Common myeloid progenitor, CD34-positive (primary cell): ENCODE data around the gene TAT.
A peak's percentile ranks its signal among the peaks of the same experiment; 100 is the strongest.

Experiments
- CTCF ChIA-PET: fragments of 350-600 bp; sonication (Branson Sonifier 250); formaldehyde crosslinking; loops from one replicate; lab custom pipeline; 2021; ENCODE audit warnings: antibody characterized with exemption; lab: Charles Lee
- POLR2A ChIA-PET: fragments of 350-600 bp; sonication (Branson Sonifier 250); formaldehyde crosslinking; loops from one replicate; lab custom pipeline; 2021; ENCODE audit warnings: antibody characterized with exemption; lab: Charles Lee
- DNase-seq, 3 donors: peaks; one replicate each; pipeline versions ENCODE4 v3.0.0 to v3.0.0-alpha.2; 2013
- H3K27ac ChIP-seq, 2 experiments: 1 replicate in 1 of 2; 2 replicates in 1 of 2; pipeline ENCODE4 v1.7.0; 2013; ENCODE audit warnings: inconsistent platforms in 2 of 2, low read length in 2 of 2, mild to moderate bottlenecking in 2 of 2, low read depth in 1 of 2, moderate library complexity in 1 of 2; ENCODE audit not compliant: severe bottlenecking in 2 of 2, insufficient read depth in 1 of 2, poor library complexity in 1 of 2
- H3K27me3 ChIP-seq, 5 experiments: replicated peaks in 2 of 5; 1 replicate in 3 of 5; 2 replicates in 2 of 5; pipeline versions ENCODE4 v1.6.1 to v1.7.0; 2013; ENCODE audit warnings: low read length in 4 of 5, mild to moderate bottlenecking in 2 of 5, moderate library complexity in 2 of 5, inconsistent platforms in 1 of 5; ENCODE audit not compliant: insufficient read depth in 5 of 5, control insufficient read depth in 4 of 5
- H3K36me3 ChIP-seq, 4 experiments: 1 replicate in 2 of 4; 2 replicates in 2 of 4; pipeline versions ENCODE4 v1.6.1 to v1.7.0; 2013; ENCODE audit warnings: low read length in 3 of 4, control low read depth in 1 of 4, mild to moderate bottlenecking in 1 of 4; ENCODE audit not compliant: control insufficient read depth in 4 of 4, insufficient read depth in 4 of 4
- H3K4me1 ChIP-seq, 4 experiments: 1 replicate in 3 of 4; 2 replicates in 1 of 4; pipeline versions ENCODE4 v1.6.1 to v1.7.1; 2013; ENCODE audit warnings: low read length in 3 of 4, mild to moderate bottlenecking in 3 of 4, control low read depth in 1 of 4, inconsistent platforms in 1 of 4, moderate library complexity in 1 of 4; ENCODE audit not compliant: control insufficient read depth in 4 of 4, insufficient read depth in 4 of 4; ENCODE audit errors: control extremely low read depth in 1 of 4
- H3K4me3 ChIP-seq, 7 experiments: 1 replicate in 4 of 7; 2 replicates in 3 of 7; pipeline versions ENCODE4 v1.5.1 to v1.7.0; 2013; ENCODE audit warnings: mild to moderate bottlenecking in 7 of 7, low read length in 6 of 7, moderate library complexity in 6 of 7, inconsistent platforms in 2 of 7, low read depth in 2 of 7, control low read depth in 1 of 7; ENCODE audit not compliant: insufficient read depth in 4 of 7, control insufficient read depth in 1 of 7; ENCODE audit errors: extremely low read depth in 1 of 7
- H3K9me3 ChIP-seq, 5 experiments: 1 replicate in 4 of 5; 2 replicates in 1 of 5; pipeline versions ENCODE4 v1.6.1 to v1.7.1; 2013; ENCODE audit warnings: low read length in 4 of 5, mild to moderate bottlenecking in 2 of 5, inconsistent platforms in 1 of 5, low read depth in 1 of 5, moderate library complexity in 1 of 5; ENCODE audit not compliant: control insufficient read depth in 4 of 5, insufficient read depth in 2 of 5; ENCODE audit errors: control extremely low read depth in 1 of 5
- WGBS: methylation state at CpG from one replicate; pipeline ENCODE4 v1.1.5; 2013; ENCODE audit not compliant: insufficient coverage; 5-methylcytosine and 5-hydroxymethylcytosine counted together

The TAT gene

DNA sequence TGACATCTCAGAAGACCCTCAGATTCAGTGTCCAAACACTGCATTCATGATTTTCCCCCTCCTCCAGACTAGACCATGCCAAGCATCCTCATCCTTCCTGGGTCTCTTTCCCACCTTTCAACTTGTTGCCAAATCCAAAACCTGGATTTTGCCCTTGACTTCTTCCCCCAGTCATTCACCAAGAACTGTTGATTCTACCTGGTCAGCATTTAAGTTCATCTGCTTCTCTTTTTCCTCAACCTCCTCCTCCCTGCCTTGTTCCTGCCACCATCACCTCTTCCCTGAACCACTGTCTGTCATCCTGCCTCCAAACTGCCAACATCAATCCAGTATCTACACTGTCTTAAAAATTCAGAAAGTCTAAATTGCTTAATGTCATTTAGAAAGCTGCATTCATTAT lies 29.7 kb downstream of the TAT start:
- Histone ChIP-seq H3K36me3 (no peaks in the 10 kb centered on the region), H3K27me3 (peaks cover 0 to 4% (median 1%) of the 10 kb centered on the region in 5 experiments), H3K4me3 (no peak overlapping the region), H3K27ac (no peak overlapping the region), H3K9me3 (no peaks in the 10 kb centered on the region), H3K4me1 (no peaks in the 10 kb centered on the region)
- no peak for DNase-seq
- ChIA-PET CTCF (interaction anchor here (3.2 kb wide), 1 partner anchor 8 kb away, joined by 18 read pairs; no protein-coding TSS in a partner anchor), POLR2A (no interaction called here)

DNA sequence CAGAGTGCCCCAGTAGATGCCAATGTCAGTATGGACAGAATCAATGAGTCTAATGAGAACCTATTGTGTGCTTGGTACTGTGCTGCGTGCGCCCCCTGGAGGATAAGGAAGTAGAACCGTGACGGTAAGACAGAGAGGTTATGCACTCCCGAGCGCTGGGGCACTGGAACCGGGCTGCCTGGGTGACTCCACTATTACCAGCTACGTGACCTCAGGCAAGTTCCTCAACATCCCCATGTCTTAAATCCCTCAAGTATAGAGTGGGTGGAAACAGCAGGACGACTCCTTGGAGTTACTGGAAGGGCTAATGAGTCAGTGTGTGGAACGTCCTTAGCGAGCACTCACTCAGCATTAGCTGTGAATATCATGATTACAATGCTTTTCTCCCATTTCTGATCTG lies 34.5 kb downstream of the TAT start:
- no peak overlapping the region for H3K27ac ChIP-seq
- H3K36me3 ChIP-seq = no peaks in the 10 kb centered on the region
- H3K9me3 ChIP-seq = no peaks in the 10 kb centered on the region
- H3K4me3 ChIP-seq = peak overlapping the region in 1 of 7 experiments; percentile 16
- peak; percentile 40 to 60 (median 56) for DNase-seq
- no peaks in the 10 kb centered on the region for H3K4me1 ChIP-seq
- WGBS = 21% methylated on average over 8 of the region's 11 CpGs
- peaks cover 0 to 4% (median 0%) of the 10 kb centered on the region in 5 experiments for H3K27me3 ChIP-seq
- CTCF ChIA-PET = no interaction called here
- POLR2A ChIA-PET = no interaction called here

GRCh38 chr16:71537643-71538042 lies 39.2 kb downstream of the TAT start:
- Histone ChIP-seq H3K9me3 (no peaks in the 10 kb centered on the region), H3K36me3 (no peaks in the 10 kb centered on the region), H3K27me3 (peaks cover 0 to 4% (median 0%) of the 10 kb centered on the region in 5 experiments), H3K4me3 (no peak overlapping the region), H3K27ac (no peak overlapping the region), H3K4me1 (no peaks in the 10 kb centered on the region)
- 66% methylated on average over 6 of the region's 6 CpGs for WGBS
- ChIA-PET POLR2A (no interaction called here), CTCF (interaction anchor here (0.6 to 4.2 kb wide), 3 partner anchors 11 to 116 kb away, joined by 3 to 18 read pairs (median 7); partner anchors contain the start of gene CHST4)
- DNase-seq = peak; percentile 22 to 52 (median 50)

DNA sequence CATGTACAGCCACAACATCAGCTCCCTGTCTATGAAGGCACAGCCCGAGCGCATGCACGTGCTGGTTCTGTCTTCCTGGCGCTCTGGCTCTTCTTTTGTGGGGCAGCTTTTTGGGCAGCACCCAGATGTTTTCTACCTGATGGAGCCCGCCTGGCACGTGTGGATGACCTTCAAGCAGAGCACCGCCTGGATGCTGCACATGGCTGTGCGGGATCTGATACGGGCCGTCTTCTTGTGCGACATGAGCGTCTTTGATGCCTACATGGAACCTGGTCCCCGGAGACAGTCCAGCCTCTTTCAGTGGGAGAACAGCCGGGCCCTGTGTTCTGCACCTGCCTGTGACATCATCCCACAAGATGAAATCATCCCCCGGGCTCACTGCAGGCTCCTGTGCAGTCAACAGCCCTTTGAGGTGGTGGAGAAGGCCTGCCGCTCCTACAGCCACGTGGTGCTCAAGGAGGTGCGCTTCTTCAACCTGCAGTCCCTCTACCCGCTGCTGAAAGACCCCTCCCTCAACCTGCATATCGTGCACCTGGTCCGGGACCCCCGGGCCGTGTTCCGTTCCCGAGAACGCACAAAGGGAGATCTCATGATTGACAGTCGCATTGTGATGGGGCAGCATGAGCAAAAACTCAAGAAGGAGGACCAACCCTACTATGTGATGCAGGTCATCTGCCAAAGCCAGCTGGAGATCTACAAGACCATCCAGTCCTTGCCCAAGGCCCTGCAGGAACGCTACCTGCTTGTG lies 40.0 kb downstream of the TAT start:
- H3K27ac ChIP-seq = no peak overlapping the region
- ChIA-PET POLR2A (no interaction called here), CTCF (interaction anchor here (1.3 to 4.2 kb wide), 2 partner anchors 10 to 12 kb away, joined by 5 to 18 read pairs; partner anchors contain the start of gene CHST4)
- H3K36me3 ChIP-seq = no peaks in the 10 kb centered on the region
- peaks cover 0 to 4% (median 0%) of the 10 kb centered on the region in 5 experiments for H3K27me3 ChIP-seq
- WGBS = 96% methylated on average over 25 of the region's 28 CpGs
- H3K4me3 ChIP-seq = no peak overlapping the region
- no peaks in the 10 kb centered on the region for H3K4me1 ChIP-seq
- no peak for DNase-seq
- no peaks in the 10 kb centered on the region for H3K9me3 ChIP-seq

- Histone ChIP-seq H3K36me3 (no peaks in the 10 kb centered on the region), H3K27ac (no peak overlapping the region), H3K27me3 (peaks cover 0 to 4% (median 0%) of the 10 kb centered on the region in 5 experiments), H3K4me1 (no peaks in the 10 kb centered on the region), H3K9me3 (no peaks in the 10 kb centered on the region), H3K4me3 (no peak overlapping the region)
- 80% methylated on average over 1 of the region's 3 CpGs for WGBS
- DNase-seq = no peak
- POLR2A ChIA-PET = no interaction called here
- CTCF ChIA-PET = no interaction called here
Measured at GRCh38 chr16:71532366-71532765, 44.5 kb downstream of the TAT start.

GRCh38 chr16:71528863-71529262 lies 48.0 kb downstream of the TAT start:
- peaks cover 2 to 16% (median 7%) of the 10 kb centered on the region in 5 experiments for H3K27me3 ChIP-seq
- no peak overlapping the region for H3K27ac ChIP-seq
- peaks cover 0 to 6% (median 3%) of the 10 kb centered on the region in 4 experiments for H3K4me1 ChIP-seq
- no peak for DNase-seq
- ChIA-PET CTCF (interaction anchor here (1.6 kb wide), 1 partner anchor 9 kb away, joined by 4 read pairs; no protein-coding TSS in a partner anchor), POLR2A (no interaction called here)
- no peaks in the 10 kb centered on the region for H3K36me3 ChIP-seq
- no peak overlapping the region for H3K4me3 ChIP-seq
- no peaks in the 10 kb centered on the region for H3K9me3 ChIP-seq
- 93% methylated on average over 2 of the region's 4 CpGs for WGBS

DNA sequence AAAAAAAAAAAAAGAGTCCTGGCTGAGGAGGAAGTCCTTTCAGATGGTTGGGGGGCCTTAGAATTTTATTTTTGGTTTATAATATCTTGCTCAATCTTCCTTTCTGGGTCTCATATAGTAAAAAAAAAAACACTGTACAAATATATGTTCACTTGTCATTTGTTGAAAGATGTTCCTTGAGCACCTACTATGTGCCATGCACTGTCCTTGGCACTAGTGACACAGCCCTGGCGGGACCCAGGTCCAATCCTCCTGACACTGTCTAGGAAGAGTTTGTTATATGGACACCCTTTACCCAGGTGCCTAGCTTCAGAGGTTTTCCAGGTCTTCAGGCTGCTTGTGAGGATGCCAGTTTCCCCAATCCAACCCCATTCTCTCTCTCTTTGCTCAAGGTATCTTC lies 48.6 kb downstream of the TAT start:
- Histone ChIP-seq H3K27me3 (peaks cover 2 to 16% (median 7%) of the 10 kb centered on the region in 5 experiments), H3K27ac (no peak overlapping the region), H3K36me3 (no peaks in the 10 kb centered on the region), H3K9me3 (no peaks in the 10 kb centered on the region), H3K4me3 (no peak overlapping the region), H3K4me1 (peaks cover 0 to 6% (median 3%) of the 10 kb centered on the region in 4 experiments)
- POLR2A ChIA-PET = no interaction called here
- 100% methylated on average over 1 of the region's 1 CpG for WGBS
- CTCF ChIA-PET = interaction anchor here (1.6 kb wide), 1 partner anchor 10 kb away, joined by 4 read pairs; no protein-coding TSS in a partner anchor
- DNase-seq = no peak
